Keratinocyte (primary cell): ENCODE results near the gene PLD4. TPM values are rescaled to one million over a fixed set of nuclear protein-coding genes. Genes with fewer than 3 reads are reported as not detected.
"Not testable (repeated sequence)": the region's sequence is repeated elsewhere in the genome, so short reads cannot be mapped to it uniquely, and the experiment has no call there.

Source experiments
- DNase-seq: peaks from one replicate; pipeline ENCODE4 v3.0.0-alpha.2; 2011; ENCODE audit warnings: low read depth, missing footprints, low spot score
- FAIRE-seq: peaks from 2 replicates; lab custom pipeline; 2011; peaks lifted over from hg19 to GRCh38; lab: Jason Lieb, UNC
- H2AFZ ChIP-seq: 2 replicates; pipeline ENCODE4 v1.6.0; 2012; ENCODE audit warnings: low read length, control low read depth, inconsistent platforms; ENCODE audit not compliant: control insufficient read depth
- H3K27ac ChIP-seq: 2 replicates; pipeline ENCODE4 v1.5.1; 2011; ENCODE audit warnings: low read length; ENCODE audit not compliant: control insufficient read depth, insufficient read depth
- H3K27me3 ChIP-seq: 3 replicates; pipeline ENCODE4 v1.6.0; 2011; ENCODE audit warnings: low read length; ENCODE audit not compliant: control insufficient read depth, insufficient read depth; ENCODE audit errors: extremely low read depth
- H3K36me3 ChIP-seq, 2 experiments: 2 replicates in 1 of 2; 3 replicates in 1 of 2; pipeline ENCODE4 v1.5.1; 2011; ENCODE audit warnings: low read length in 2 of 2, mild to moderate bottlenecking in 1 of 2; ENCODE audit not compliant: control insufficient read depth in 2 of 2, insufficient read depth in 2 of 2; ENCODE audit errors: extremely low read depth in 1 of 2
- H3K4me1 ChIP-seq: 3 replicates; pipeline ENCODE4 v1.5.1; 2011; ENCODE audit warnings: low read length; ENCODE audit not compliant: control insufficient read depth, insufficient read depth; ENCODE audit errors: extremely low read depth
- H3K4me2 ChIP-seq: 3 replicates; pipeline ENCODE4 v1.6.0; 2011; ENCODE audit warnings: low read depth, low read length; ENCODE audit not compliant: control insufficient read depth, insufficient read depth; ENCODE audit errors: extremely low read depth
- H3K4me3 ChIP-seq, 3 experiments: fragments of 200-600 bp in 1 of 3; sonication (generic) in 1 of 3; 2 replicates in 2 of 3; 3 replicates in 1 of 3; pipeline ENCODE4 v1.5.1; 2011 to 2016; ENCODE audit warnings: low read length in 3 of 3, mild to moderate bottlenecking in 3 of 3, control low read depth in 2 of 3, inconsistent platforms in 1 of 3, low read depth in 1 of 3, mixed read lengths in 1 of 3, mixed run types in 1 of 3, moderate library complexity in 1 of 3; ENCODE audit not compliant: control insufficient read depth in 2 of 3, insufficient read depth in 2 of 3; ENCODE audit errors: extremely low read depth in 1 of 3
- H3K79me2 ChIP-seq: 2 replicates; pipeline ENCODE4 v1.6.0; 2012; ENCODE audit warnings: low read length; ENCODE audit not compliant: control insufficient read depth, insufficient read depth
- H3K9ac ChIP-seq: 3 replicates; pipeline ENCODE4 v1.6.0; 2011; ENCODE audit warnings: low read length; ENCODE audit not compliant: control insufficient read depth, insufficient read depth; ENCODE audit errors: extremely low read depth
- H3K9me1 ChIP-seq: 3 replicates; pipeline ENCODE4 v1.6.0; 2011; ENCODE audit warnings: low read length; ENCODE audit not compliant: control insufficient read depth, insufficient read depth; ENCODE audit errors: extremely low read depth
- H3K9me3 ChIP-seq: 2 replicates; pipeline ENCODE4 v1.5.1; 2012; ENCODE audit warnings: low read depth, low read length; ENCODE audit not compliant: control insufficient read depth
- H4K20me1 ChIP-seq: 3 replicates; pipeline ENCODE4 v1.6.0; 2011; ENCODE audit warnings: low read length; ENCODE audit not compliant: control insufficient read depth, insufficient read depth; ENCODE audit errors: extremely low read depth
- EZH2 ChIP-seq: IDR thresholded peaks from one replicate; pipeline ENCODE4 v1.6.1; 2012; ENCODE audit warnings: inconsistent platforms, mild to moderate bottlenecking, low read length, moderate library complexity
- dilution Hi-C: fragments of 300-500 bp; cut with MboI; formaldehyde crosslinking; loops from one replicate; pipeline ENCODE4 v1.7.0; 2020; ENCODE audit warnings: low sequenced_read_pairs; ENCODE audit not compliant: extremely low pct_ligation_motif_present
- polyA plus RNA-seq, 5 experiments: library from polyadenylated mRNA; depleted of rRNA in 3 of 5; stranded (reverse) in 3 of 5; stranded (forward) in 1 of 5; unstranded in 1 of 5; fragments of >200 nt; gene quantifications; 1 replicate in 1 of 5; 2 replicates in 3 of 5; 3 replicates in 1 of 5; pipeline versions ENCODE4 v1.2.1 to v1.2.3, GENCODE V29; 2011 to 2012; ENCODE audit warnings: missing spikeins in 2 of 5, low read depth in 1 of 5, low replicate concordance in 1 of 5
- TF ChIP-seq, protein P1 (sequence below), 3 experiments: IDR thresholded peaks in 1 of 3; conservative IDR thresholded peaks in 1 of 3; optimal IDR thresholded peaks in 1 of 3; 2 replicates in 2 of 3; 3 replicates in 1 of 3; pipeline versions ENCODE3 to v1.5.1; 2011; ENCODE audit warnings: low read length in 3 of 3, mild to moderate bottlenecking in 3 of 3, moderate library complexity in 2 of 3, control low read depth in 1 of 3, inconsistent platforms in 1 of 3; ENCODE audit not compliant: insufficient read depth in 2 of 3; ENCODE audit errors: extremely low read depth in 1 of 3

The PLD4 gene
- polyA plus RNA-seq, 1 donor (not counting 4 experiments of a cell fraction or from before 2014, with no cell fraction given), result not detected

DNA sequence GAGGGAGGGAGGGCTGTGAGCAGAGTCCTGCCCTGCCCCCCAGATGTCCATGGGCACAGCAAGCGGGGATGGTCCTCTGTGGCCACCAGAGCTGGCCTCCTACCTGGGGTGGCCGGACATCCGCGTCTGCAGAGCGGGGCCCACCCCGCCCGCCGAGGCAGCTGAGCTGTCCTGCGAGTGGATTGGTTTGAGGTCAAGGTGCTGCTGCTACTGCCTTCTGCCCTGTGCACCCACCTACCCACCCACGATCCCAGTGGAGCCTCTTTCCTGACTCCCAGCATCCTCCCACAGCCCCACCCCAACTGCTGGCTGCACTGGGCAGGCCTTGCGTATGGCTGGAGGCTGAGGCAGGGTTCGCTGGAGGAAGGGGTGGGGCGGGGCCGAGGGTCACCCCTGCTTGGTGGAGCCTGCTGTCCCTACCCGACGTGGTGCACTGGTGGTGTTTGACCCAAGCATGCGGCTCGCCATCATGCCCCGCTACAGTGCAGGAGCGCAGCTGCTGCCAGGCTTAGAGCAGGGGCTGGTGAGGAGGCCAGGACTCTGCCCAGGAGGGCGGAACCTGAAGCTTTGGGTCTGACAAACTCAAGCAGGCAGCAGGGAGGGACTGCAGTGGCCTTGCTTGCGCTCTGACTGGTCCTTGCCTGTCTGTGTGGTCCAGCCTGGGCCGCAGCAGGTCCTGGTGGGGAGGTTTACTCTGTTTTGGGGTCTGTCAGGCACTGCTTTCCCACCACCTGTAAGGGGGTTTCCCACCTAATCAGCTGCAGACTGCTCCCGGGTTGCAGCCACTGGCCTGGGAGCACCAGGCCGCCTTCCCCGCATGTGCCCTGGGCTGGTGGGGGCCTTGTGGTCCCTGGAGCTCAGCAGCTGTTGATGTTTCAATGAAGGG, 35.9 kb upstream of the PLD4 start:
- no peaks in the 10 kb centered on the region for H3K9me3 ChIP-seq
- H3K9ac ChIP-seq, result no peak overlapping the region
- peaks cover 3% of the 10 kb centered on the region for H4K20me1 ChIP-seq
- H3K9me1 ChIP-seq, result no peaks in the 10 kb centered on the region
- no peaks in the 10 kb centered on the region for H3K27me3 ChIP-seq
- H3K4me2 ChIP-seq, result no peak overlapping the region
- no peak for TF ChIP-seq EZH2
- TF ChIP-seq, protein P1, sequence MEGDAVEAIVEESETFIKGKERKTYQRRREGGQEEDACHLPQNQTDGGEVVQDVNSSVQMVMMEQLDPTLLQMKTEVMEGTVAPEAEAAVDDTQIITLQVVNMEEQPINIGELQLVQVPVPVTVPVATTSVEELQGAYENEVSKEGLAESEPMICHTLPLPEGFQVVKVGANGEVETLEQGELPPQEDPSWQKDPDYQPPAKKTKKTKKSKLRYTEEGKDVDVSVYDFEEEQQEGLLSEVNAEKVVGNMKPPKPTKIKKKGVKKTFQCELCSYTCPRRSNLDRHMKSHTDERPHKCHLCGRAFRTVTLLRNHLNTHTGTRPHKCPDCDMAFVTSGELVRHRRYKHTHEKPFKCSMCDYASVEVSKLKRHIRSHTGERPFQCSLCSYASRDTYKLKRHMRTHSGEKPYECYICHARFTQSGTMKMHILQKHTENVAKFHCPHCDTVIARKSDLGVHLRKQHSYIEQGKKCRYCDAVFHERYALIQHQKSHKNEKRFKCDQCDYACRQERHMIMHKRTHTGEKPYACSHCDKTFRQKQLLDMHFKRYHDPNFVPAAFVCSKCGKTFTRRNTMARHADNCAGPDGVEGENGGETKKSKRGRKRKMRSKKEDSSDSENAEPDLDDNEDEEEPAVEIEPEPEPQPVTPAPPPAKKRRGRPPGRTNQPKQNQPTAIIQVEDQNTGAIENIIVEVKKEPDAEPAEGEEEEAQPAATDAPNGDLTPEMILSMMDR (optimal IDR thresholded peaks at IDR 0.05 in 1 of 3, IDR thresholded peaks at IDR 0.05 in 1 of 3, conservative IDR thresholded peaks at IDR 0.05 in 1 of 3; ENCODE audit: extremely low read depth in 1 of 3, insufficient read depth in 2 of 3, low read length in 3 of 3), result no peak
- peaks cover 21 to 23% of the 10 kb centered on the region in 2 experiments for H3K36me3 ChIP-seq
- H3K27ac ChIP-seq, result no peak overlapping the region
- no peak for FAIRE-seq
- no peaks in the 10 kb centered on the region for H3K4me1 ChIP-seq
- no peak overlapping the region for H2AFZ ChIP-seq
- no peak for DNase-seq
- H3K4me3 ChIP-seq, result no peak overlapping the region
- dilution Hi-C loops, result no loop called here
- H3K79me2 ChIP-seq, result no peaks in the 10 kb centered on the region

DNA sequence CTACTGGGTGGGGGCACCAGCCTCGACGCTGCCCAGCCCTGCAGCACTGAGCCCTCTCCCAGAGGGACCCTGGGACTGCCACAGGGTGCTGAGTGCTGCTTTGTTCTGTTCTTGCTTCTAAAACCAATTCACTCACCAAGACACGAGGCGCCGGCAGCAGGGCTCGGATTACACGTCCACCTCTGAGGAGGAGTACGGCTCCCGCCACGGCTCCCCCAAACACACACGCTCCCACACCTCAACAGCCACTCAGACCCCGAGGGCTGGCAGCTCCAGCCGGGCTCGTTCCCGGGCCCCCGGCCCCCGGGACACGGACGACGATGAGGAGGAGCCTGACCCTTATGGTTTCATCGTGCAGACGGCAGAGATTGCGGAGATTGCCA, 35.3 kb upstream of the PLD4 start:
- Histone ChIP-seq H3K9ac (no peak overlapping the region), H4K20me1 (peaks cover 3% of the 10 kb centered on the region), H3K4me1 (no peaks in the 10 kb centered on the region), H3K4me3 (no peak overlapping the region), H3K9me1 (no peaks in the 10 kb centered on the region), H3K4me2 (no peak overlapping the region), H3K79me2 (no peaks in the 10 kb centered on the region), H3K9me3 (no peaks in the 10 kb centered on the region), H3K36me3 (peaks cover 25 to 26% of the 10 kb centered on the region in 2 experiments), H3K27ac (no peak overlapping the region), H2AFZ (no peak overlapping the region), H3K27me3 (no peaks in the 10 kb centered on the region)
- FAIRE-seq, result no peak
- TF ChIP-seq EZH2, result no peak
- TF ChIP-seq, protein P1 (optimal IDR thresholded peaks at IDR 0.05 in 1 of 3, IDR thresholded peaks at IDR 0.05 in 1 of 3, conservative IDR thresholded peaks at IDR 0.05 in 1 of 3; ENCODE audit: extremely low read depth in 1 of 3, insufficient read depth in 2 of 3, low read length in 3 of 3), result no peak
- DNase-seq, result no peak
- dilution Hi-C loops, result no loop called here

DNA sequence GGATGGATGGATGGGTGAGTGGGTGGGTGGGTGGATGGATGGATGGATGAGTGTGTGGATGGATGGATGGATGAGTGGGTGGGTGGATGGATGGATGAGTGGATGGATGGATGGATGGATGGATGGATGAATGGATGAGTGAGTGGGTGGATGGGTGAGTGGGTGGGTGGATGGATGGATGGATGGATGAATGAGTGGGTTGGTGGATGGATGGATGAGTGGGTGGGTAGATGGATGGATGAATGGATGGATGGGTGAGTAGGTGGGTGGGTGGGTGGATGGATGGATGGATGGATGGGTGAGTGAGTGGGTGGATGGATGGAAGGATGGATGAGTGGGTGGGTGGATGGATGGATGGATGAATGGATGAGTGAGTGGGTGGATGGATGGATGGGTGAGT, 34.4 kb upstream of the PLD4 start:
- H3K9me1 ChIP-seq, dilution Hi-C loops, H3K79me2 ChIP-seq, H3K4me3 ChIP-seq, H3K27me3 ChIP-seq, H3K27ac ChIP-seq, H3K4me1 ChIP-seq, H2AFZ ChIP-seq, DNase-seq, FAIRE-seq, H3K9ac ChIP-seq, H3K9me3 ChIP-seq, H3K4me2 ChIP-seq, H4K20me1 ChIP-seq: not testable (repeated sequence)
- H3K36me3 ChIP-seq, result peaks cover 29 to 30% of the 10 kb centered on the region in 2 experiments
